Measurements from ENCODE around the gene NRF1. TPM values are rescaled to one million over a fixed set of nuclear protein-coding genes. Genes with fewer than 3 reads are reported as not detected.

Gene NRF1
- total RNA-seq, 1 donor from 2014 or later = 18.1 TPM

DNA sequence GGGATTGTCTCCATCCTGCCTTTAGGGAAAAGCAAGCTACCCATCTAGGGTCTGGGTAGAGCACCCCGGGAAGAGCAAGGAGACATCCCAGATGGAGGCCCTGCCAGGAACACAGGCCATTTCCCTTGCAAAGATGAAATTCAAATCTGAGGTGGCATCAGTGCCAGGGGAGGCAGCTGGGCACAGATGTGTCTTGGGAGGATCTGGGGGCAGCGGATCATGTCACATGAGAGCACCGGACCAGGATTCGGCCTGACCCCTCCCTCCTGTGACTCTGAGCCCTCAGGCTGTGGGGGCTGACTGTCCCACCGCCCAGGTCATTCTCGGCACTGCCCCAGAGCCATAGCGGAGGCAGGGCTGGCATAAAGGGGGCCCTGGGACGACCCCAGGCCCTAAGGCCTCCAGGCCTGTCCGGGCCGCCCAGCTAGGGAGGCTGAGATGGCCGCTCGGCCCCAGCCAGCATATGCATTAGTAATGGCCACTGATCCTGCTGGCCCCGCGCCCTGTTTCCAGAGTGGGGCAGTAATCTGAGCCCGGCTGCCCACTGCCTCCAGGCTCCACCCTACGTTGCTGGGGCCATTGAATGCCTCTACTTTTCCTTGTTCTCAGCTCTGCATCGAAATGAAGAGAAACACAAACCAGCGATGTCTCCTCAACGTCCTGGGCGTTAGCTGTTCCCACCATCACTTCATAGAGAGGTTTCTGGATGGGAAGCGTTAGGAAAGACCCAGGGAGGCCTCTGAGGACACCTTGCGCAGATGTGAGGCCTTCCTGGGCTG is 192.8 kb downstream of the NRF1 start:
- Mint-ChIP-seq H3K27ac (ENCODE audit: unreplicated experiment) (no peak overlapping the region), H3K9me3 (ENCODE audit: unreplicated experiment) (no peaks in the 10 kb centered on the region), H3K4me1 (ENCODE audit: unreplicated experiment) (no peaks in the 10 kb centered on the region), H3K27me3 (ENCODE audit: unreplicated experiment) (peaks cover 5% of the 10 kb centered on the region), H3K4me3 (ENCODE audit: unreplicated experiment) (no peak overlapping the region), H3K36me3 (ENCODE audit: low read depth, unreplicated experiment) (peaks cover 3% of the 10 kb centered on the region)
- DNase-seq (ENCODE audit: low spot score) = no peak
- TF ChIP-seq, protein P1, sequence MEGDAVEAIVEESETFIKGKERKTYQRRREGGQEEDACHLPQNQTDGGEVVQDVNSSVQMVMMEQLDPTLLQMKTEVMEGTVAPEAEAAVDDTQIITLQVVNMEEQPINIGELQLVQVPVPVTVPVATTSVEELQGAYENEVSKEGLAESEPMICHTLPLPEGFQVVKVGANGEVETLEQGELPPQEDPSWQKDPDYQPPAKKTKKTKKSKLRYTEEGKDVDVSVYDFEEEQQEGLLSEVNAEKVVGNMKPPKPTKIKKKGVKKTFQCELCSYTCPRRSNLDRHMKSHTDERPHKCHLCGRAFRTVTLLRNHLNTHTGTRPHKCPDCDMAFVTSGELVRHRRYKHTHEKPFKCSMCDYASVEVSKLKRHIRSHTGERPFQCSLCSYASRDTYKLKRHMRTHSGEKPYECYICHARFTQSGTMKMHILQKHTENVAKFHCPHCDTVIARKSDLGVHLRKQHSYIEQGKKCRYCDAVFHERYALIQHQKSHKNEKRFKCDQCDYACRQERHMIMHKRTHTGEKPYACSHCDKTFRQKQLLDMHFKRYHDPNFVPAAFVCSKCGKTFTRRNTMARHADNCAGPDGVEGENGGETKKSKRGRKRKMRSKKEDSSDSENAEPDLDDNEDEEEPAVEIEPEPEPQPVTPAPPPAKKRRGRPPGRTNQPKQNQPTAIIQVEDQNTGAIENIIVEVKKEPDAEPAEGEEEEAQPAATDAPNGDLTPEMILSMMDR (IDR thresholded peaks at IDR 0.05; ENCODE audit: unreplicated experiment) = no peak

DNA sequence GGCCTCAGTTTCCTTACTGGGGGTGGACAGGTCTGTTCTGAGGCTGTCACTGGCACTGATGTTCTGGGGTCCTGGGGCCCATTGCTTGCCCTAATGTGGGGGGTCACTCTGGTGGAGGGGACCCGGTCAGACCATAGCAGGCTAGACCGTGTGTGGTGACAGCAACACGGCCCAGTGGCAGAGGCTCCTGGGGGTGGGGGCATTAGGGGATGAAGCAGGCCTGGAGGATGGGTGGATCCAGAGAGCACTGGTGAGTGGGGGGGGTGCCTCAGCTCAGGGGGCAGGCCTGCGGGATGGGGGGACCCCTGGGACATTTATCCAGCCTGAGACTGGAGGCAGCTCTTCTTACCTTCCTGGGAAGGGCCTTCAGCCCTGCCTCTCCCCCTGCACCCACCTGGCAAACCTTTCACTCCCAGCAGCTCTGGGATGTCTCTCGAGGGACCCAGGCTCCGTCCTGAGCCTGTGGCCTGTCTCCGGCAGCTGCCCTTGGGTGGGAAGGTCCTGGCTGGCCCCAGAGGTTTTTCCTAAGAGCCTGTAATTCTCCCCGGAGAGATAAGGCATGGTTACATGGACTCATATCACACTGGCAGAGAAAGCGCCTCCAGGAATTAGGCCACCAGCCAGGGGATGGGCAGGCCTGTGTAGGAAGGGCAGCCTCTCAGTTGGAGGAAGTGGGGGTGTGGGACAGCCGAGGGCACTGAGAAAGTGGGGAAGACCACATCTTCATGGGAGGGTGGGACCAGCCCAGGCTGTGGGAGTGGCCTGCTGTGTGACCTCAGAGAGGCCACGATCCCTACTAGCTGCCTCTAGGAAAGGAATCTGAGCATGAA is 193.6 kb downstream of the NRF1 start:
- Mint-ChIP-seq H3K4me3 (ENCODE audit: unreplicated experiment) (no peak overlapping the region), H3K27me3 (ENCODE audit: unreplicated experiment) (peaks cover 5% of the 10 kb centered on the region), H3K27ac (ENCODE audit: unreplicated experiment) (no peak overlapping the region), H3K36me3 (ENCODE audit: low read depth, unreplicated experiment) (peaks cover 3% of the 10 kb centered on the region), H3K4me1 (ENCODE audit: unreplicated experiment) (no peaks in the 10 kb centered on the region), H3K9me3 (ENCODE audit: unreplicated experiment) (no peaks in the 10 kb centered on the region)
- DNase-seq (ENCODE audit: low spot score) = no peak
- TF ChIP-seq, protein P1 (IDR thresholded peaks at IDR 0.05; ENCODE audit: unreplicated experiment) = no peak

Small RNA genes lying within 50 kb of the gene (microRNA-seq; reads per million reads assigned to microRNA genes)
- 1,820 reads per million, percentile 95 among the genes with 10 or more reads in this experiment for gene MIR182 (ENCODE audit: unreplicated experiment)
- gene MIR183 (ENCODE audit: unreplicated experiment) = 1,325 reads per million, percentile 94 among the genes with 10 or more reads in this experiment
- gene MIR96 (ENCODE audit: unreplicated experiment) = 297 reads per million, percentile 88 among the genes with 10 or more reads in this experiment

Other genes starting within 250 kb of the NRF1 start
- 9.1 TPM for gene STRIP2, start 177.3 kb upstream of the NRF1 start, total RNA-seq (ENCODE audit: unreplicated experiment)
- not detected for gene SMKR1, start 109.2 kb upstream of the NRF1 start, total RNA-seq (ENCODE audit: unreplicated experiment)